ENCODE results near the gene ACAP3.

The ACAP3 gene

DNA sequence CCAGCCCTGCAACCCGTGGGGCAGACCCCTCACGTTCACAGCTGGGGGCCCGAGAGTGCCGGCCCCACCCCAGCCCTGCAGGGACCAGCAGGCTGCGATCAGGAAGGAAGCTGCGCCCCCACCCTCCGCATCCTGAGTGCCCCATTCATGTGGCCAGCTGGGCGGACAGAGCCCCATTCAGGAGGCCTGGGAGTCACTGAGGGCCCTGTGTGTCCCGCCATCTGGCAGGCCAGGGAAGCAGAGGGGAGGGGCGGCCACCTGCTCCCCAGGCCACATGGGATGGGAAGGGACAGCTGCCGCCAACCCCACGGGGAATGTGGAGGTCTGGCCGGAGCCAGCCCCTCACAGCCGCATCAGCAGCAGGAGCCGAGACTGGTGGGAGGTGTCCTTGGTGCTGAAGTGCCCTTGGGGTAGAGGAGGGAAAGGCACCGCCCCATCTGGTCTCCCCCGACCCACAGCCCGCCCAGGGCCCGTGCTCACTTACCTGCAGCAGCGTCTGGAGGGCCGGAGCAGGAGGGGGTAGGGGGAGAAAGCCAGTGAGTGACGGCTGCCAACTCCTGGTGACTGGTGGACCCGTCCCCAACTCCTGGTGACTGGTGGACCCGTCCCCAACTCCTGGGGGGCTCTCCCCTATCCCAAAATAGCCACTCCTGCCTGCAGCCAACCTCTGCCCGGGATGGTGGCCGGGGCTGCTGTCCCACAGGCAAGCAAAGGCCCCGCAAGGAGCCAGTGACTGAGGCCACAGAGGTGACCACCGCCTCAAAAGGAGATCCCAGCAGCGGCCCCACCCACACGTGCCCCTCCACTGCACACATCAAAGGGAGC is 8.7 kb downstream of the ACAP3 start:
- TF ChIP-seq EZH2phosphoT487 (IDR thresholded peaks at IDR 0.05; ENCODE audit: low read length) = no peak
- TF ChIP-seq, protein P1, sequence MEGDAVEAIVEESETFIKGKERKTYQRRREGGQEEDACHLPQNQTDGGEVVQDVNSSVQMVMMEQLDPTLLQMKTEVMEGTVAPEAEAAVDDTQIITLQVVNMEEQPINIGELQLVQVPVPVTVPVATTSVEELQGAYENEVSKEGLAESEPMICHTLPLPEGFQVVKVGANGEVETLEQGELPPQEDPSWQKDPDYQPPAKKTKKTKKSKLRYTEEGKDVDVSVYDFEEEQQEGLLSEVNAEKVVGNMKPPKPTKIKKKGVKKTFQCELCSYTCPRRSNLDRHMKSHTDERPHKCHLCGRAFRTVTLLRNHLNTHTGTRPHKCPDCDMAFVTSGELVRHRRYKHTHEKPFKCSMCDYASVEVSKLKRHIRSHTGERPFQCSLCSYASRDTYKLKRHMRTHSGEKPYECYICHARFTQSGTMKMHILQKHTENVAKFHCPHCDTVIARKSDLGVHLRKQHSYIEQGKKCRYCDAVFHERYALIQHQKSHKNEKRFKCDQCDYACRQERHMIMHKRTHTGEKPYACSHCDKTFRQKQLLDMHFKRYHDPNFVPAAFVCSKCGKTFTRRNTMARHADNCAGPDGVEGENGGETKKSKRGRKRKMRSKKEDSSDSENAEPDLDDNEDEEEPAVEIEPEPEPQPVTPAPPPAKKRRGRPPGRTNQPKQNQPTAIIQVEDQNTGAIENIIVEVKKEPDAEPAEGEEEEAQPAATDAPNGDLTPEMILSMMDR (IDR thresholded peaks at IDR 0.05; ENCODE audit: low read length) = no peak
- no peak for TF ChIP-seq EZH2 (optimal IDR thresholded peaks at IDR 0.05; ENCODE audit: low read depth, low read length)
- Histone ChIP-seq H3K27ac (ENCODE audit: low read length) (no peak overlapping the region), H4K20me1 (ENCODE audit: insufficient read depth, low read length) (no peaks in the 10 kb centered on the region), H2AFZ (ENCODE audit: low read length) (no peak overlapping the region), H3K4me3 (ENCODE audit: low read length) (no peak overlapping the region), H3K9ac (ENCODE audit: low read length) (no peak overlapping the region), H3K9me2 (replicated peaks; ENCODE audit: insufficient read depth, low read length) (no peaks in the 10 kb centered on the region), H3K36me3 (replicated peaks; ENCODE audit: insufficient read depth, low read length) (no peaks in the 10 kb centered on the region), H3K4me1 (ENCODE audit: low read length) (no peaks in the 10 kb centered on the region), H3K4me2 (ENCODE audit: low read depth, low read length) (no peak overlapping the region), H3K27me3 (replicated peaks; ENCODE audit: insufficient read depth, low read length) (no peaks in the 10 kb centered on the region), H3K9me3 (replicated peaks; ENCODE audit: insufficient read depth, low read length) (no peaks in the 10 kb centered on the region), H3K79me2 (ENCODE audit: low read length) (no peaks in the 10 kb centered on the region), H3F3A (ENCODE audit: insufficient read depth, low read length) (no peaks in the 10 kb centered on the region)
- no peak for DNase-seq

DNA sequence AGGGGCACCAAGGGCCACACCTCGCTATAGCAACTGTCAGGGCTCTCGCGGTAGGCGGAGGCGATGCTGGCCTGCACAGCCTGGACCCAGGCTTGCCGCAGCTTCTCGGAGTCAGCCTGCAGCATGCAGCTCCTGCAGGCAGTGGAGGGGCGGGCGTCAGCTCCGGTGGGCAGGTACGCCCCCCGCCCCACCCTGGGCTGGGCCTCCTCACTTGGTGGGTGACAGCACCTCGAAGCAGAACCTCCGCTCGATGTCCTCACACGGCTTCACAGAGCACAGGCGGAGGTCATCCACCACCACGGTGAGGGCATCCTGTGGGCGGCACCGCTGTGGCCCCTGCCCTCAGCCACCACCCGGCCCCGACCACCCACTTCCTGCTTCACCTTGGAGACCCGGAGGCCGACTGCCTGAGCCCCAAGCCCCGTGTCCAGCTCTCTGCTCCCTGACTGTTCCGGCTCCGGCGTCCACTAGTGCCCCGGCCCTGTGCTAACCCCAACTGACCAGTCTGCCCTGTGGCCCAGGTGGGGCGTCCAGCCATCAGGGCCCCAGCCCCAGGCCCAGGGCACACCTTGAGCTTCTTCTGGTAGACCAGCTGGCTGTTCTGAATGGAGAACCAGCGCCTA is 9.8 kb downstream of the ACAP3 start:
- Histone ChIP-seq H3K79me2 (ENCODE audit: low read length) (no peaks in the 10 kb centered on the region), H3K27ac (ENCODE audit: low read length) (no peak overlapping the region), H3F3A (ENCODE audit: insufficient read depth, low read length) (no peaks in the 10 kb centered on the region), H3K4me1 (ENCODE audit: low read length) (no peaks in the 10 kb centered on the region), H3K9me3 (replicated peaks; ENCODE audit: insufficient read depth, low read length) (no peaks in the 10 kb centered on the region), H4K20me1 (ENCODE audit: insufficient read depth, low read length) (no peaks in the 10 kb centered on the region), H3K9ac (ENCODE audit: low read length) (no peak overlapping the region), H2AFZ (ENCODE audit: low read length) (no peak overlapping the region), H3K36me3 (replicated peaks; ENCODE audit: insufficient read depth, low read length) (no peaks in the 10 kb centered on the region), H3K27me3 (replicated peaks; ENCODE audit: insufficient read depth, low read length) (no peaks in the 10 kb centered on the region), H3K9me2 (replicated peaks; ENCODE audit: insufficient read depth, low read length) (no peaks in the 10 kb centered on the region), H3K4me2 (ENCODE audit: low read depth, low read length) (no peak overlapping the region), H3K4me3 (ENCODE audit: low read length) (no peak overlapping the region)
- TF ChIP-seq, protein P1 (IDR thresholded peaks at IDR 0.05; ENCODE audit: low read length) = no peak
- TF ChIP-seq EZH2 (optimal IDR thresholded peaks at IDR 0.05; ENCODE audit: low read depth, low read length) (no peak), EZH2phosphoT487 (IDR thresholded peaks at IDR 0.05; ENCODE audit: low read length) (no peak)
- DNase-seq = no peak

GRCh38 chr1:1296070-1297061 is 11.4 kb downstream of the ACAP3 start:
- no peak for DNase-seq
- H3K36me3 ChIP-seq (replicated peaks; ENCODE audit: insufficient read depth, low read length) = no peaks in the 10 kb centered on the region
- H3K9me2 ChIP-seq (replicated peaks; ENCODE audit: insufficient read depth, low read length) = no peaks in the 10 kb centered on the region
- no peak overlapping the region for H3K4me3 ChIP-seq (ENCODE audit: low read length)
- no peak overlapping the region for H2AFZ ChIP-seq (ENCODE audit: low read length)
- H3F3A ChIP-seq (ENCODE audit: insufficient read depth, low read length) = no peaks in the 10 kb centered on the region
- TF ChIP-seq EZH2 (optimal IDR thresholded peaks at IDR 0.05; ENCODE audit: low read depth, low read length) (no peak), EZH2phosphoT487 (IDR thresholded peaks at IDR 0.05; ENCODE audit: low read length) (no peak)
- TF ChIP-seq, protein P1 (IDR thresholded peaks at IDR 0.05; ENCODE audit: low read length) = no peak
- H3K4me1 ChIP-seq (ENCODE audit: low read length) = no peaks in the 10 kb centered on the region
- H4K20me1 ChIP-seq (ENCODE audit: insufficient read depth, low read length) = no peaks in the 10 kb centered on the region
- no peak overlapping the region for H3K4me2 ChIP-seq (ENCODE audit: low read depth, low read length)
- H3K27ac ChIP-seq (ENCODE audit: low read length) = no peak overlapping the region
- no peaks in the 10 kb centered on the region for H3K27me3 ChIP-seq (replicated peaks; ENCODE audit: insufficient read depth, low read length)
- H3K9me3 ChIP-seq (replicated peaks; ENCODE audit: insufficient read depth, low read length) = no peaks in the 10 kb centered on the region
- H3K79me2 ChIP-seq (ENCODE audit: low read length) = no peaks in the 10 kb centered on the region
- H3K9ac ChIP-seq (ENCODE audit: low read length) = no peak overlapping the region

Data from MM.1S (cell line).